Measurements from ENCODE around the gene SLC22A23.

SLC22A23 gene

DNA sequence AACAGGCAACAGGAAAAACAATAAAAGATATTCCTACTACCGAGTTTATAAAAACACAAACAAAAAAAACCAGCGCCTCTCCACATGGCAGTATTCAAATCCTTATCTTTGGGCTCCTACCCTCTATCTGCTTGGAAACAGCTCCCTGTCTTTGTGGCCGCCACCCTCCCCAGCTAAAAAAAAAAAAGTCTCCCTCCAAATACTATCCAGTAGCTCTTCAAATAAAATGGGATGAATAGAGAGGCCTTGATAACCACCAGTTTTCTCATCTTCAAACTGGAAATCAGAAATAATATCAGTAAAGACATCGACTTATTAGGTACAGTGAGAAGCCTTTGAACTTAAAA lies 101.9 kb downstream of the SLC22A23 start:
- DNase-seq (ENCODE audit: low read depth in 1 of 2, low spot score in 1 of 2) = no peak

DNA sequence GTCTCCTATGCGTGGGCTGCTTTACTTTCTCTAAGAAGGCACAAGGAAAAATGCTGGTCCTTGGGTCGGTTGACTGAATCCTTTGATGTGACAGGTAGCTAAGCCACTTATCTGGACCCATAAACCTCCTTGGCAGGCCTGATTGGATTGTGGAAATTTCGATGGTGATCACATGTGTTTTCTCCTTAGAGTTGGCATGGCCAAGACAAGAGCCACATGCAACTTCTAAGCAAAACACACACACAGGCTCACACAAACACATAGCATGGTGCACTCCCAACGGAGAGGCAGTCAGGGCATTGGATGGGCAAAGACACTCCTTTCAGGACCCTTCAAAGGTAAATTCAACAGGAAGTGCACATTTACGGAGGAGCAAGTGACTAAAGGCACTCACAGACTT lies 102.9 kb downstream of the SLC22A23 start:
- no peak for DNase-seq (ENCODE audit: low read depth in 1 of 2, low spot score in 1 of 2)

DNA sequence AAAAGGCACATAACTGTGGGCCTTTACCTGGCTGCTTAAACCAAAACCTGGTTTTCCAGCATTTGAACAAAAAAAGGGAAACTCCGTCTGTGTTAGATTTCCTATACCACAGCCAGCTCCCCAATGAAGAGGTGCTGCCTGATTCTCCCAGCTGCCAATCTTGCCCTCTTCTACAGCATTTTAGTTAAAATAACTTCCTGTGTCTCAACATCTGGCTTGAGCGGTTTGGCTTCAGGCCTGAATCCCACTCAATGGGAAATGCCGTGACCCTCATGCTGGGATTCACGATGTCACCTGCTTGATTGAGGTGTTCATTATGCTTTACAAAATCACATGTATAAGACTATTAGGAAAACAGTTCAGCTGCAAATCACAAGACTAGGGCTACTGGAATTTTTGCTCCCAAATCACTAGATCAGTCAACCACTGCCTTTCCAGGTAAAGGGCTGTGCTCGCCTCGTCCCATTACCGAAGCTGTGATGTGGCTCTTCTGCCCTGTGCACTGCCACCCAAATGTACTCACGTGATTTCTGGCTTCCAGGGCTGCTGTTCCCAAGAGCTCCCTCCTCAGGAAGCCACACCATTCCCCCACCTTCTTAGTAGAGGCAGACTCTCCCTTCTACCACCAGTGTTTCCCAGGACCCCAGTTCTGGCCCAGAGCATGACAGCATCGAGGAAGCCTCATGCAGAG lies 103.5 kb downstream of the SLC22A23 start:
- DNase-seq (ENCODE audit: low read depth in 1 of 2, low spot score in 1 of 2) = no peak

DNA sequence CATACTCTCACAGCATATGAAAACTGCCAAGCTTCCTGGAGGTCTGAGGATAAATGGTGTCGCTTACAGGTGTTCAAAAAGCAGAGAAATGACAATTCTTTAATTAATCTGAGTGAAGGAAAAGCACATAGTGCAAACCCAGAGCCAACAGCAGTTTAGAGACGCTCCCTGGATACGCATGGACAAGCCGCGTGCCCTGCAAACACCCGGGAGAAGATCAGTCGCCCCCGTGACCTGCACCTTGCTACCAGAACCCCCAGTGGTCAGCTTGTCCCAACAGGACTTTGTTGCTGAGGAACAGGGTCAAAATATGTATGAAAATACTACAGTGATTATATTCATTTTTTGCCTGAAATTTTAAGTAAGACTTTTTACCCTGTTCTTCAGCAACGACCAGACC lies 104.2 kb downstream of the SLC22A23 start:
- no peak for DNase-seq (ENCODE audit: low read depth in 1 of 2, low spot score in 1 of 2)

DNA sequence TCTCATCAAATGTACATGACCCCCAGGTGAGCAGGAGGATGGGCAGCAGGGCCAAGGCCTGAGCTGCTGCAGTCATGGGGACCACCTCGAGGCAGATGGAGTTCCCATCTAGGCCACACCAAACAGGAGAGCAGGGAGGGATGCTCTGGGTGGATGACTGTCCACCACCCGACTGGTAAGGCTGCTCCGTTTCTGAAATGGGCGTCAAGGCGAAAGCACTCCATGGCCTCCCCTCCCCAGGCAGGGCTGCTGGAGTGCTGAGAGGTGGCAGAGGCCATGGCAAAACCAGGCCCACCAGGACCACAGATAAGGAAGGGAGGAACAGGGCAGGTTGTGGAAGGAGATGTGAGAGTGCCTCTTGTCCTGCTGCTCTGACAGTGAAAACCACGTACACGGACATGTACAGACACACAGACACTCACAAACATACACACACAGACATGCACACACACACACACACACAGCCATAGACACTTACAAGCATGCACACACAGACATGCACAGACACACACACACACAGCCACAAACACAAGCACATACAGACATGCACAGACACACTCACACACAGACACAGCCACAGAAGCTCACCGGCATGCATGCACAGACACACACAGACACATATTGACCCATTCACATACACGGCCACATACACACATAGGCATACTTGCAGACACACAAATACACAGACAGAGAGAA lies 104.9 kb downstream of the SLC22A23 start:
- DNase-seq (ENCODE audit: low read depth in 1 of 2, low spot score in 1 of 2) = no peak

DNA sequence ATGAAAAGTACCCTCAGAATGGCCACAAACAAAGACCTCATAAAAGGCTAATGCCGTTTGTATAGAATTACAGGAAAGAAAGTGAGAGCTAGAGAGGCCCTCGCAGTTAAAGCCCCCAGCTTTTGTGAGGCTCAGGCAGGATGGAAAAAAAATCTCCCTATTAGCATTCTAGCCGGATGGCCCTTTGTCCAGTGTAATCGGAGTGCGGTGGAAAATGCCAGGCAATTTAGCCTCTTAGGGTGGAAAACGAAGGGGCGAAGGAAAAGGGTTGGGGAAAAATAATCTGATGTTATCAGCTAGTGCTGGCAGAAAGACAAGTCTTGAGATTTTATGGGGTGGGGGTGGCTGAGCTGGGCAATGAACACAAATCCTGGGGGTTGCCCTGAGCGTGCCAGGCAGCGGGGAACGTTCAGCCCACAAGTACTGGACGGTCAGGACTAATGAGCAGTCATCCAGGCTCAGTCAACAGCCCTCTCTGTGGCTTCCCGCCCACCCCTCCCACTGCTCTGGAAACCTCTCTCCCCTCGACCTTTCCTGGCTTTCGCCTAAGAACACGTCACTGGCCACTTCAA lies 105.7 kb downstream of the SLC22A23 start:
- no peak for DNase-seq (ENCODE audit: low read depth in 1 of 2, low spot score in 1 of 2)

DNA sequence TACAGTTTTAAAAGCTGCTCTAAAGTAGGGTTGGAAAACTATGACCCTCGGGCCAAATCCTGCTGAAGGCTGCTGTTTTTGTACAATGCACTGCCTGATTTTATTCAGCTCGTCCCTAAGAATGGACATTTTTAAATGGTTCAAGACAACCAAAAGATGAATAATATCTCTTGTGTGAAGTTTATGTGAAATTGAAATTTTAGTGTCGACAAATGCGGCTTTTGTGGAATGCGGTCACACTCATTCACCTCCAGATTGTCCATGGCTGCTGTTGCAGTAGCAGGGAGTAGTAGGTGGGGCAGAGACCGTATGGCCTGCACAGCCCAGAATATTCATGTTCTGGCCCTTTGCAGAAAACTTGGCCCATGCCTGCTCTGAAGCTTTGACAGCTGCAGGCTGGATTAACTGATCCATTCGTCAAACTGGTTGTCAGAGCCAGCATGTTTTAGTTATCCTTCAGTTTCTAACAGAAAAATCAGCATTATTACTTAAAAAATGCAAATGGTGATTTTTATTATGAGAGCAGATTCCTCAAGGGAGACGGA lies 106.5 kb downstream of the SLC22A23 start:
- DNase-seq (ENCODE audit: low read depth in 1 of 2, low spot score in 1 of 2) = no peak

DNA sequence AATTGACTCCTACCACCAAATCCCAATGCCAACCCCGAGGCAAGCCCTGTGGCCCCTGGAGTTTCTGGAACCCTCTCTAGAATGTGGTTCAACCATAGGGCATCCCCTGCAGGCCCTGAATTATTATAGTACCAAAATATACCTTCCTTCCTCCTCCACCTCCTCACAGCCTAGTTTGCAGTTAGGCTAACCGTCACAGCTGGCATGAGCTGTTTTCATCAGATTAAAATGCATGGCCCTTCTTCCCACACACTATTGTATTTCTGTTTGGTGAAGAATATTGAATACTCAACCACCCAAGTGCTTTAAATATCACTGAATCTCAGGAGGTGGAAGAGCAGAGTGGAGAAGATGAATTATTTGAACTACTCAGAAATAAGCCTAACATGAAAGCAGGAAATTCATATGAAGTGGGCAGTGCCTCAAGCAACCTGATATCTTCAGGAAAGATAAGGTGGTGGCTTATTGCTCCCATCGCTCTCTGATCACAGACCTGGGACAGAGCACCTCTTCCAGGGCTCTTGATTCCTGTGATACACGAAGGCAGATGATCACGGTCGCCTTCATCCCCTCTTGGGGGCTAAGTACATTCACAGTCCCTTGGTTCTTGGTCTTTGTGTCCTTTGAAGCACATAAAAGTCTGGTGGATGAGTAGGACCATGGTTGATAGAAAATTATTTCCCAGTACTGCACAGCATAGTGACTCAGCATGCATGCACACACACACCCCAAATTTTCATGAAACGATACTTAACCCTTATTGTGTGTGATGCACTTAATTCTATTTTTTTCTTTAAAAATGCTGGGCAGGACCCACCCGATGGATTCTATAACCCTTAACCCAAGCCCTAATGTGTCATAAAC lies 107.2 kb downstream of the SLC22A23 start:
- no peak for DNase-seq (ENCODE audit: low read depth in 1 of 2, low spot score in 1 of 2)

DNA sequence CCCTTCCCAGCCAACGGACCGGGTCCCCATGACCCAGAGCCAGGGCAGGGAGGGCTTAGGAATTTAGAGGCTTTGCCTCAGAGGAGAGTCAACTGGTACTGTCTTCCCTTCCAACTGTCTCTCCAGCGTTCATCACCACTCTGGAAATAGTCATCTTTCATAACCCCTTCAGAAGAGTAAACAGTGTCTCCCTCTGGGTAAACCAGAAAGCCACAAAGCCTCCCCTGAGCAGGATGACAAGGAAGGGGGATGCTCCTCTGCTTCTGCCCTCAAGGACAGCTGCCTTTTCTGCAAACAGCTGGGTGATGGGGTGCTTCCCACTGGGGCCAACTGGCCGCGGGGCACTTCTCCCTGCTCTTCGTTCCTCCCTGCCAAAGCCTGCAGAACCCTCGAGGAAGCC lies 108.0 kb downstream of the SLC22A23 start:
- DNase-seq (ENCODE audit: low read depth in 1 of 2, low spot score in 1 of 2) = no peak

DNA sequence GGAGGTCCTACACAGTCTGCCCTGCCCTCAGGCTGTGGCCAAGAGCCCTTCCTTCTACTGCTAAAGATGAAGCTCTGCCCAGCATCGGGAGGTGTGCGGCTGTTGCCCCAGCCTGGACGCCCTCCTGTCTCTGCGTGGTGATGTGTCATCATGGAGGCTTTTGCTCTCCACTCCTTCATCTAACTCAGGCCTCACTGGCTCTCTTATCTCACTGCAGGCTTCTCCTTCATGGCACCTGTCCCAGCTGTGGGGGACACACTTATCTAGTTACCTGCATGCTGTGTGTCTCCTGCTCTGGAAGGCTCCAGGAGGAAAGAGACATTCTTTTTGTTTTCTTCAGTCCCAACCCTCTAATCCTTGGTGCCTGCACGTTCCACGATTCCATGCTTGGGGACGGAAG lies 109.0 kb downstream of the SLC22A23 start:
- DNase-seq (ENCODE audit: low read depth in 1 of 2, low spot score in 1 of 2) = no peak

DNA sequence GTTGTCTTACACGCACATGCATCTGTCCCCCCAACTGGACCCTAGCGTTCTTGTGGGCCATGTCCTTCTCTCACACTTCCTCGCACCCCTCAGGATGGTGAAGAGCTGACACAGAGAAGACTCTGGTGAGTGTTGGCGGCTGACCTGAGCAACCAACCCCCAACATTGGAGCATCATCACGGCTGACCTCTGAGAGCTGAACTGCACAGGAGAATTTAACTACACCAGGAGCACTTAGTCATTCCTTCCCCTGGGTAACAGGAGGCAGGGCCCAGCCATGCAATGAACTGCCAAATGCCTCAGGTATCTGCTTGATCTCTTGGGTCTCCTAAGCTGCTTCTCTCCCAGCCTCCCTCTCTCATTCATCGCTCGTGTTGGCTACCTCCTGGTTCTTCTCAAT lies 109.6 kb downstream of the SLC22A23 start:
- DNase-seq (ENCODE audit: low read depth in 1 of 2, low spot score in 1 of 2) = no peak

DNA sequence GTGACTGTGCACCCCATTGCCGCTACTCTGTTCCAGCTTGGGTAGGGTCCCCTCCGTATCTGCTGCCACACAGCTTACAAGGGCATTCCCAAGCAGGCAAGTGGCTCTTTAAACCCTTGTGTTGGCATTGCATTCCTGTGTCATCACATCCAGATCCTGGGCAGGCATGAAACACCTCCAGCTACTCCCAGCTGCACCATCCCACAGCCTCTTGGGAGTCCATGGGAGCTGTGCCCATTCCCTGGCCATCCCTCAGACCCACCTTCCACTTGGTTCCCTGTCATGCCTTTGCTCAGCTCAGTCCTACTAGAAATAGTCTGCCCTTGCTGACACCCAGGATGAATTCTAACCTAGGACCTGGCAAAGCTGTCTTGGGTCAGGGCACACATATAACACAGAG lies 110.4 kb downstream of the SLC22A23 start:
- DNase-seq (ENCODE audit: low read depth in 1 of 2, low spot score in 1 of 2) = no peak

DNA sequence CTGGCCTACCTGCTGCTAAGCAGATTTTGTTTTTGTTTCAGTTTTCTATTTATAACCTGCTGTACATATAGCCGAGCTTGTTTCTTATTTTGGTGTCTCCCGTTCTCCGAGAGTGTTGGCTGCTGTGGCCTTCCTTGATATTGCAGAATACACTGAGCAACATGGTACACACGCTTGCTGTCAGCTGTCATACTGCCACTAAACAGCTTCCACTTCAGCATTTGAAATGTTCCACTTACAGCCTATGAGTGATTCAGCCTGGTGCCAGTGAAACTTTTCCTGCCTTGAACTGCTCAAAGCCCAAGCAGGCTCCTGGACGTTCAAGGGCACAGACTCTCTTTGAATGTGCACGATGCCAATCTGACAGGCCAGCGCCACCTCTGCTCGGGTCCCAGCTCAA lies 111.0 kb downstream of the SLC22A23 start:
- DNase-seq (ENCODE audit: low read depth in 1 of 2, low spot score in 1 of 2) = no peak

DNA sequence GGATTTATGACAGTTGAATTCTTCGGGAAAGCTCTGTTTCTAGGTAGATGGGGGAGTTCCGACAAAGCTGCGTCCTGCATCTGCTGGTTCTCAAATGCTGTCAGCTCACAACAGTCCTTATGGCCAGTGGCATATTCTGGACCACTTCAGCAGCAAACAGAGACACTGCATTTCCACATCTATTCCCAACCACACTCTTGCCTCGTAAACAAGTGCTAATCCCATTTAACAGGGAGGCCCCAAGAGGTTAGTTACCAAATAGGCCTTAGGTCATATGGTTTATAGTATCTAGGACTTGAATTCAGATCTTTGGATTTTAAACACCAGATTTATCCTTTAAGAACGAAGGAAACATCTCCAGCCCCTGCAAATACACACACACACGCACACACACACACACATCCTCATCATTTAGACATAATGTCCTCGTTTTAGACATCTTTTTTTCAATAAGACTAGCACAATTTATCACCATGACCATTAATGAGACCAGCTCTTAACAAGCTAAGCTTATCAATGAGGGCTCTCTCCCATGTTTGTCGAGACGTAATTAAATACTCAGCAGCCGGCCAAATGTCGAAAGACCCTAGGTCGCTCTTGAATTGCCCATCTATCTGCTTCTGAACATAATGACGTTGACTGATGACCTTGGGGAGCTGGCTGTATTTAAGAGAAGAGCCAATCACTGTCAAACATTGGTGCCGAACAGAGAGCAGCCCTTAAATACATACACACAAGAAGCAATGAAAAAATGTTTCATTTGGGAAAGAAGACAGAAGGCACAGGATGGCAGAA lies 113.6 kb downstream of the SLC22A23 start:
- DNase-seq (ENCODE audit: low read depth in 1 of 2, low spot score in 1 of 2) = no peak

DNA sequence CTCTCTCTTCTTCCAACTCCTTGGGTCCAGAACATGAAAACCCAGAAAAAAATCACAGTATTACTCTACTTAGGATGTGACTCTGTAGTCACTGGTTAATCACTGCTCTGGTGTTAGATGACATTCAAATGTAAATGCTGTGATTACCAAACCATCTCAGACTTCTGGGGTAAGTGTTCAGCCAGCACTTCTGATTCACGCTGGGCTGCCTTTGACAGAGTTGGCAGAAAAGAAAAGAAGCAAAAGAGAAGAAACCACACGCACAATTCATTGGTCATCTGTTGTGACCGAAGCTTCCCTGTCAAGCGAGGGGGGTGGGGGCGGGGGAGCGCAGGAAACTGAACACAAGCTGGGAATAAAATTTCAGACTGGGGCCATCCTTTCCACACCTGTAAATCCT lies 115.4 kb downstream of the SLC22A23 start:
- DNase-seq (ENCODE audit: low read depth in 1 of 2, low spot score in 1 of 2) = no peak

DNA sequence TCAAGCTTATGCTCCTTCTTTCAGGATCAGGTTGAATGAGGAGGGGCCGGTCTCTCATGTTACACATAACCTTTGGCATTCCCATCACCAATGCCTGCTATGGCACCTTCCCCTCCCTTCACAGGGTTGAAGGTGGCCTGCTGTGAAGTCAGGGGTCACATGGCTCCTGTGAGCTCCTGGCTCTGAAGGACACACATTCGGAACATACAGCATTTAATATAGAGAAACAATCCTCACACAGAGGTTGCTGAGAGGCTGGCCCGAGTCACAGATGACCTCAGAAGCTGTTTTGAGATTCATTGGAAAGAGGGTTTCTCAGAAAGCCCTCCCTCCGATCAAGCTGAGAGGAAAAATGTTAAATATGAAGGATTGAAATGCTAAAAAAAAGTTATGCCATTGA lies 116.0 kb downstream of the SLC22A23 start:
- DNase-seq (ENCODE audit: low read depth in 1 of 2, low spot score in 1 of 2) = no peak

DNA sequence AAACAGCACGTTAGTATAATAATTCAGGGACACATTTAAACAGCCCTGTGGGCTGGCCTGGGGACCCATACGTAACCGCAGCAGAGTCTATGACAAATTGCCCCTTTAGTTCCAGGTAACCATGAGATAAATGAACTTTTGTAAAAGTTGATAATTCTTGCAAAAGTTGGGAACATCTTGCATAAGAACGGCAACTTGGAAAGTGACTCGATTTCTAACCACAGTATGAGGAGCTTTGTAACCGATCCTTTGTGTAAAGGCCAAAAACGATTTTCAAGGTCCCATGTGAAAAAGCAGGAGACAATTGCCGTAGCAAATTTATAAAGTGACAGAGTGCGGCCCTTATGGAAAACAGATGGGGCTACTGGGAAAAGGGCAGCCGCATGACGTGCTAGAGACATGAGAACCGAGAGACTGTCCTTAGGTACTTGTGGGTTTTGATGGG lies 116.5 kb downstream of the SLC22A23 start:
- no peak for DNase-seq (ENCODE audit: low read depth in 1 of 2, low spot score in 1 of 2)

DNA sequence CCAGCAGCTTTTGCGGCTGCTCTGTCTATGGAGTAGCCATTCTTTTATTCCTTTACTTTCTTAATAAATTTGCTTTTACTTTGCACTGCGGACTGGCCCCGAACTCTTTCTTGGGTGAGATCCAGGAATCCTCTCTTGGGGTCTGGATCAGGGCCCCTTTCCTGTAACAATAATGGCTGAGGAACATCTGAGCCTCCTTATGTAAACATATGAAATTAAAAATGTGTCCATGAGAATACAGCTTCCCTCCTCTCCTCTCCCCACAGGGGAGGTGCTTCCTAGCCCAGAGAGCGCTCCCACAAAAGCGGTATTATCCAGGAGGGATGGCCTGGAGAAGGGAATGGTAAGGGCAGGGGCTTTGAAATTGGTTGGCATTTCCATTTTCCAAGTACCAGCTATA lies 117.0 kb downstream of the SLC22A23 start:
- no peak for DNase-seq (ENCODE audit: low read depth in 1 of 2, low spot score in 1 of 2)

DNA sequence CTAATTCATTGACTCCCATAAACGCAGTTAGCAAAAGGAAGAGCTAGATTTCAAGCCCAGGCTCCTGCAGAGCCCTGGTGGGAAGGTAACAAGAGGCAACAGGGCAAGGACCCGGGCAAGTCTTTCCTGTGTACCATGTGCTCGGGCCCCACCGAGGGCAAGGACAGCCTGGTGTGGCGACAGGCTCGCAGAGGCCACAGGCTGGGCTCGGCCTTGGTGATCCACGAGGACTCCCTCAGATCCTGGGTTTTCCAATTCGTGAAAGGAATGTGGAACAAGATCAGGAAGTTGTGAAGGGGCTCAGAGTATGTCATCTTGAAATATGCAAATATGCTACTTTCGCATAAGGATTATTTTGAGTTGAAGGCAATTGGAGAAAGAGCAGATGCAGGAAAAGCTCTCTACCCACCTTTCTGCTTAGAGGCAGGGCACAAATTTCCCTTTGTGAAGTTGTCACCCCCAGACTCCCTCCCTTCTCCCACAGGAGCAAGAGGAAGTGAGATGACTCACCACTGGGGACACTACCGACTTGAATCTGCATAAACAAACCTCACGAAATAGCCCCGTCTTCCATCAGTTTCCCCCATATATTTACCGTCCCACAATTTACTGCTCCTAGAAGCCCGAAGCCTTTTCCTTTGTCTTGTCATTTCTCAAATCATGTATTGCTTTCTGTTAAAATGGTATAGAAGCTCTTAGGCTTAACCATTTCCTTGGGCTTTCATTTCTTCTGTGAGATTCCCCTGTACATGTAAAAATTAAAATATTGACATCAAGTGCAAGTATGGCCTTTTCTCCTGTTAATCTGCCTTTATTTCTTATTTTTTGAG lies 119.1 kb downstream of the SLC22A23 start:
- no peak for DNase-seq (ENCODE audit: low read depth in 1 of 2, low spot score in 1 of 2)
